IMR-90 (cell line): Measurements from ENCODE around the gene RIMS3.

Experiments used
- BHLHE40 ChIP-seq: fragments of 150-350 bp; IDR thresholded peaks from 2 replicates; pipeline ENCODE4 v1.6.1; 2016; ENCODE audit warnings: mild to moderate bottlenecking, low read depth, low read length
- CEBPB ChIP-seq: IDR thresholded peaks from 2 replicates; pipeline ENCODE4 v1.6.1; 2012; ENCODE audit warnings: low read depth, low read length, improper control_type of control experiment
- MAFK ChIP-seq: IDR thresholded peaks from 2 replicates; pipeline ENCODE4 v1.6.1; 2012; ENCODE audit warnings: low read depth, low read length, improper control_type of control experiment
- POLR2A ChIP-seq: IDR thresholded peaks from 2 replicates; pipeline ENCODE4 v1.6.1; 2012; ENCODE audit warnings: mild to moderate bottlenecking, low read depth, low read length
- RAD21 ChIP-seq: IDR thresholded peaks from 2 replicates; pipeline ENCODE4 v1.6.1; 2012; ENCODE audit warnings: low read length, improper control_type of control experiment
- SMC3 ChIP-seq: fragments of 150-350 bp; IDR thresholded peaks from 2 replicates; pipeline ENCODE4 v1.6.1; 2016; ENCODE audit warnings: low read depth, mild to moderate bottlenecking, antibody characterized with exemption, low read length, moderate library complexity
- TF ChIP-seq, protein P1 (sequence below): conservative IDR thresholded peaks from 2 replicates; pipeline ENCODE4 v1.5.1; 2012; ENCODE audit warnings: mild to moderate bottlenecking, low read depth, low read length, improper control_type of control experiment
- TF ChIP-seq, protein P2 (sequence below): fragments of 150-350 bp; IDR thresholded peaks from 2 replicates; pipeline ENCODE4 v1.6.1; 2016; ENCODE audit warnings: low read depth, mild to moderate bottlenecking, low read length, moderate library complexity, borderline replicate concordance
- TF ChIP-seq, protein P3 (sequence below): fragments of 150-350 bp; IDR thresholded peaks from 2 replicates; pipeline ENCODE4 v1.6.1; 2017; ENCODE audit warnings: mild to moderate bottlenecking, antibody characterized with exemption, low read length, low read depth

DNA sequence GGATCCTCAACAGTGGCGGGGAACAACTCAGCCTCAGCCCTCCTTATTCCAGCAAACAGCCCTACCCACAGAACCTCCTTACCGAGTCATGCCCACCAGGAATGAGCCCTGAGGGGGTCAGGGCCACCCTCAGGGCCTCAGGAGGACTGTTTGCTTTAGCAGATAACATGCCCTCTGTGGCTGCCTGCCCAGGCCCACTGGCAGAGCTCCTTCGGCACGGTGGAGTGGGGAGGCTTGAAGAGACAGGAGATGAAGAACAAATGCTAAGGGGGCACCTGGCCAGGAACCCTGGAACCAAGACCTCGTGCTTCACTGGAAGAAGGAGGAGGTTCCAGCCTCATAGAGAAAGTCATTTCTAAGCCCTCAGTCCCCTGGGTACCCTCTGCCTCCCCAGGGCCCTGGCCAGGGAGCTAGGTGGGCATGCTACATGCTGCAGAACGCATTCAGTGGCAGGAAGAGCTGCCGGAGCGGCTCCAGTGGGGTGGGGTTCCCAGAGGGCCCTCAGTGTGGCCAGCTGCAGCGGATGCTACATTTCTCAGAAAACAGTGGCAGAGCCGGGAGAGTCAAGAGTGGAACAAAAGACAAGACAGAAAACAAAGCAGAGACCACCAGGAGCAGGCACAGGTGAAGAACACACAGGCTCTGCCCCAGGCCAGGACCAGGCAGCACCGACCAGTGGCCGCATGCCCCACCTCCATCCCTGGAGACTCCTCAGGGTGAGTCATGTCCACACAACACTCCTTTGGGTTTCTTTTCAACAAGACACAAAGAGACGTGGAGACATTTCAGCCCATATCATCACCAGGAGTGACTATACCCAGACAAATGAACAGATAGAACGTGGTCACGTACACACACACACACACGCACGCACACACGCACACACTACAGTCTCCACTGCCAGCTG lies 39.8 kb downstream of the RIMS3 start:
- TF ChIP-seq, protein P1, sequence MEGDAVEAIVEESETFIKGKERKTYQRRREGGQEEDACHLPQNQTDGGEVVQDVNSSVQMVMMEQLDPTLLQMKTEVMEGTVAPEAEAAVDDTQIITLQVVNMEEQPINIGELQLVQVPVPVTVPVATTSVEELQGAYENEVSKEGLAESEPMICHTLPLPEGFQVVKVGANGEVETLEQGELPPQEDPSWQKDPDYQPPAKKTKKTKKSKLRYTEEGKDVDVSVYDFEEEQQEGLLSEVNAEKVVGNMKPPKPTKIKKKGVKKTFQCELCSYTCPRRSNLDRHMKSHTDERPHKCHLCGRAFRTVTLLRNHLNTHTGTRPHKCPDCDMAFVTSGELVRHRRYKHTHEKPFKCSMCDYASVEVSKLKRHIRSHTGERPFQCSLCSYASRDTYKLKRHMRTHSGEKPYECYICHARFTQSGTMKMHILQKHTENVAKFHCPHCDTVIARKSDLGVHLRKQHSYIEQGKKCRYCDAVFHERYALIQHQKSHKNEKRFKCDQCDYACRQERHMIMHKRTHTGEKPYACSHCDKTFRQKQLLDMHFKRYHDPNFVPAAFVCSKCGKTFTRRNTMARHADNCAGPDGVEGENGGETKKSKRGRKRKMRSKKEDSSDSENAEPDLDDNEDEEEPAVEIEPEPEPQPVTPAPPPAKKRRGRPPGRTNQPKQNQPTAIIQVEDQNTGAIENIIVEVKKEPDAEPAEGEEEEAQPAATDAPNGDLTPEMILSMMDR: no peak
- TF ChIP-seq BHLHE40: no peak
- TF ChIP-seq, protein P2, sequence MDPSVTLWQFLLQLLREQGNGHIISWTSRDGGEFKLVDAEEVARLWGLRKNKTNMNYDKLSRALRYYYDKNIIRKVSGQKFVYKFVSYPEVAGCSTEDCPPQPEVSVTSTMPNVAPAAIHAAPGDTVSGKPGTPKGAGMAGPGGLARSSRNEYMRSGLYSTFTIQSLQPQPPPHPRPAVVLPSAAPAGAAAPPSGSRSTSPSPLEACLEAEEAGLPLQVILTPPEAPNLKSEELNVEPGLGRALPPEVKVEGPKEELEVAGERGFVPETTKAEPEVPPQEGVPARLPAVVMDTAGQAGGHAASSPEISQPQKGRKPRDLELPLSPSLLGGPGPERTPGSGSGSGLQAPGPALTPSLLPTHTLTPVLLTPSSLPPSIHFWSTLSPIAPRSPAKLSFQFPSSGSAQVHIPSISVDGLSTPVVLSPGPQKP: no peak
- TF ChIP-seq SMC3: no peak
- TF ChIP-seq MAFK: no peak
- TF ChIP-seq CEBPB: no peak
- TF ChIP-seq POLR2A: no peak
- TF ChIP-seq RAD21: no peak
- TF ChIP-seq, protein P3, sequence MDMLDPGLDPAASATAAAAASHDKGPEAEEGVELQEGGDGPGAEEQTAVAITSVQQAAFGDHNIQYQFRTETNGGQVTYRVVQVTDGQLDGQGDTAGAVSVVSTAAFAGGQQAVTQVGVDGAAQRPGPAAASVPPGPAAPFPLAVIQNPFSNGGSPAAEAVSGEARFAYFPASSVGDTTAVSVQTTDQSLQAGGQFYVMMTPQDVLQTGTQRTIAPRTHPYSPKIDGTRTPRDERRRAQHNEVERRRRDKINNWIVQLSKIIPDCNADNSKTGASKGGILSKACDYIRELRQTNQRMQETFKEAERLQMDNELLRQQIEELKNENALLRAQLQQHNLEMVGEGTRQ: no peak
